OCI-LY3 (cell line): ENCODE measurements around the gene NXPE3.
"Not testable (repeated sequence)": the region's sequence is repeated elsewhere in the genome, so short reads cannot be mapped to it uniquely, and the experiment has no call there.

ENCODE experiments used
- H2AFZ ChIP-seq: fragments of 200-600, 300-600 bp; shearing (Covaris generic); 2 replicates; pipeline ENCODE4 v1.6.0; 2014; ENCODE audit warnings: antibody characterized with exemption, low read depth, low read length
- H3K27ac ChIP-seq: fragments of 200-600, 300-600 bp; sonication (generic); 2 replicates; pipeline ENCODE4 v1.5.1; 2014; ENCODE audit warnings: mild to moderate bottlenecking, low read length, moderate library complexity, mixed read lengths
- H3K27me3 ChIP-seq: fragments of 200-600, 300-600 bp; sonication (generic); 2 replicates; pipeline ENCODE4 v1.6.1; 2014; ENCODE audit warnings: low read depth, low read length, mixed read lengths
- H3K36me3 ChIP-seq: fragments of 200-600, 300-600 bp; sonication (generic); replicated peaks from 2 replicates; pipeline ENCODE3; 2014; ENCODE audit warnings: low read depth, low read length, mixed read lengths
- H3K4me1 ChIP-seq: fragments of 300-600, 200-600 bp; sonication (generic); 2 replicates; pipeline ENCODE4 v1.6.1; 2014; ENCODE audit warnings: low read length, mixed read lengths
- H3K4me2 ChIP-seq: fragments of 200-600, 300-600 bp; sonication (generic); 2 replicates; pipeline ENCODE4 v1.6.1; 2014; ENCODE audit warnings: low read length, mixed read lengths
- H3K4me3 ChIP-seq: fragments of 300-600, 200-600 bp; sonication (generic); 2 replicates; pipeline ENCODE4 v1.5.1; 2014; ENCODE audit warnings: antibody characterized with exemption, mild to moderate bottlenecking, low read length, moderate library complexity
- H3K79me2 ChIP-seq: fragments of 300-600, 200-600 bp; shearing (Covaris generic); 2 replicates; pipeline ENCODE4 v1.6.1; 2014; ENCODE audit warnings: mild to moderate bottlenecking, low read length, mixed read lengths
- H3K9ac ChIP-seq: fragments of 300-600, 200-600 bp; shearing (Covaris generic); 2 replicates; pipeline ENCODE4 v1.6.0; 2014; ENCODE audit warnings: mild to moderate bottlenecking, low read length, moderate library complexity
- H3K9me3 ChIP-seq: fragments of 200-600, 300-600 bp; shearing (Covaris generic); 2 replicates; pipeline ENCODE4 v1.6.1; 2014; ENCODE audit warnings: low read length, mixed read lengths; ENCODE audit not compliant: insufficient read depth
- H4K20me1 ChIP-seq: fragments of 200-600, 300-600 bp; sonication (generic); 2 replicates; pipeline ENCODE4 v1.6.1; 2016; ENCODE audit warnings: low read length, mixed read lengths; ENCODE audit not compliant: insufficient read depth
- EZH2phosphoT487 ChIP-seq: fragments of 200-600 bp; shearing (Covaris generic); IDR thresholded peaks from 2 replicates; pipeline ENCODE4 v1.6.1; 2018; ENCODE audit warnings: antibody characterized with exemption, mixed run types, low read depth
- TF ChIP-seq, protein P1 (sequence below): fragments of 200-600, 300-600 bp; sonication (generic); IDR thresholded peaks from 2 replicates; pipeline ENCODE4 v1.5.1; 2014; ENCODE audit warnings: antibody characterized with exemption, low read length, low read depth

The NXPE3 gene

DNA sequence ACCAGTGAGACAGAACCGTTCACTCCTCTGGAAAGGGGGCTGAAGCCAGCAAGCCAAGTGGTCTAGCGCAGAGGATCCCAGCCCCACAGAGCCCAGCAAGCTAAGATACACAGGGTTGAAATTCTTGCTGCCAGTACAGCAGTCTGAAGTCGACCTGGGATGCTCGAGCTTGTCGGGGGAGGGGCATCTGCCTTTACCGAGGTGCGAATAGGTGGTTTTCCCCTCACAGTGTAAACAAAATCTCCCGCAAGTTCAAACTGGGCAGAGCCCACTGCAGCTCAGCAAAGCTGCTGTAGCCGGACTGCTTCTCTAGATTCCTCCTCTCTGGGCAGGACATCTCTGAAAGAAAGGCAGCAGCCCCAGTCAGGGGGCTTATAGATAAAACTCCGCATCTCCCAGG is 43.2 kb upstream of the NXPE3 start:
- Histone ChIP-seq H3K36me3 (peaks cover 23% of the 10 kb centered on the region), H3K9ac (no peak overlapping the region), H3K27me3 (no peaks in the 10 kb centered on the region), H3K79me2 (no peaks in the 10 kb centered on the region), H3K4me2 (no peak overlapping the region), H2AFZ (no peak overlapping the region), H3K4me3 (no peak overlapping the region), H3K9me3 (no peaks in the 10 kb centered on the region), H3K4me1 (no peaks in the 10 kb centered on the region), H3K27ac (no peak overlapping the region), H4K20me1 (no peaks in the 10 kb centered on the region)
- TF ChIP-seq, protein P1, sequence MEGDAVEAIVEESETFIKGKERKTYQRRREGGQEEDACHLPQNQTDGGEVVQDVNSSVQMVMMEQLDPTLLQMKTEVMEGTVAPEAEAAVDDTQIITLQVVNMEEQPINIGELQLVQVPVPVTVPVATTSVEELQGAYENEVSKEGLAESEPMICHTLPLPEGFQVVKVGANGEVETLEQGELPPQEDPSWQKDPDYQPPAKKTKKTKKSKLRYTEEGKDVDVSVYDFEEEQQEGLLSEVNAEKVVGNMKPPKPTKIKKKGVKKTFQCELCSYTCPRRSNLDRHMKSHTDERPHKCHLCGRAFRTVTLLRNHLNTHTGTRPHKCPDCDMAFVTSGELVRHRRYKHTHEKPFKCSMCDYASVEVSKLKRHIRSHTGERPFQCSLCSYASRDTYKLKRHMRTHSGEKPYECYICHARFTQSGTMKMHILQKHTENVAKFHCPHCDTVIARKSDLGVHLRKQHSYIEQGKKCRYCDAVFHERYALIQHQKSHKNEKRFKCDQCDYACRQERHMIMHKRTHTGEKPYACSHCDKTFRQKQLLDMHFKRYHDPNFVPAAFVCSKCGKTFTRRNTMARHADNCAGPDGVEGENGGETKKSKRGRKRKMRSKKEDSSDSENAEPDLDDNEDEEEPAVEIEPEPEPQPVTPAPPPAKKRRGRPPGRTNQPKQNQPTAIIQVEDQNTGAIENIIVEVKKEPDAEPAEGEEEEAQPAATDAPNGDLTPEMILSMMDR: no peak
- TF ChIP-seq EZH2phosphoT487: no peak

DNA sequence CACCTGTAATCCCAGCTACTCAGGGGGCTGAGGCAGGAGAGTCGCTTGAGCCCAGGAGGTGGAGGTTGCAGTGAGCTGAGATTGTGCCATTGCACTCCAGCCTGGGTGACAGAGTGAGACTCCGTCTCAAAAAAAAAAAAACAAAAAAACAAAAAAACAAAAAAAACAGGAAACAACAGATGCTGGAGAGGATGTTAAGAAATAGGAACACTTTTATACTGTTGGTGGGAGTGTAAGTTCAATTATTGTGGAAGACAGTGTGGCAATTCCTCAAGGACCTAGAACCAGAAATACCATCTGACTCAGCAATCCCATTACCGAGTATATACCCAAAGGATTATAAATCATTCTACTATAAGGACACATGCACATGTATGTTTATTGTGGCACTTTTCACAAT is 37.1 kb upstream of the NXPE3 start:
- not testable (repeated sequence) for H4K20me1 ChIP-seq, H3K27ac ChIP-seq, H3K27me3 ChIP-seq, H3K4me1 ChIP-seq, H3K4me3 ChIP-seq, H3K36me3 ChIP-seq, H3K79me2 ChIP-seq, H3K9me3 ChIP-seq, H3K9ac ChIP-seq, H3K4me2 ChIP-seq, H2AFZ ChIP-seq

DNA sequence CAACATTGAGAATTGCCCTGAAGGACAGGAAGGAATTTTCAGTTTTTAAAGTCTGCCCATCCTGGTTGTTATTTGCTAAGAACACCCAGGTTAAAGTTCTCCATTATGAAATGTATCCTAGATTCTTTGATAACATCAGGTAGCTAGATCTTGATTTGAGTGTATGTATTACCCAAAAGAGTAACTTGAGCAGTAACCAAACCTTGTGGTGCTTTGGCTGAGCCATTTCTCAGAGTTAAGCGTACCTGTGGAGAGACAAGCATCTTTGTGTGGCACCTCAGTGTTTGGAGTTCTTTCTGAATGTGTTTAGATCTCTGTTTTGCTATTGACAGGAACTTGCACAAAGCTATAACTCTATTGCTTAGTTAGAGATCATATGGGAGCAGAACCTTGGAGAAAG is 34.2 kb upstream of the NXPE3 start:
- H2AFZ ChIP-seq: no peak overlapping the region
- TF ChIP-seq EZH2phosphoT487: no peak
- H4K20me1 ChIP-seq: no peaks in the 10 kb centered on the region
- no peaks in the 10 kb centered on the region for H3K9me3 ChIP-seq
- no peak overlapping the region for H3K27ac ChIP-seq
- no peaks in the 10 kb centered on the region for H3K27me3 ChIP-seq
- no peak overlapping the region for H3K4me3 ChIP-seq
- H3K4me1 ChIP-seq: no peaks in the 10 kb centered on the region
- no peaks in the 10 kb centered on the region for H3K79me2 ChIP-seq
- no peak overlapping the region for H3K9ac ChIP-seq
- H3K36me3 ChIP-seq: peaks cover 3% of the 10 kb centered on the region
- H3K4me2 ChIP-seq: no peak overlapping the region

DNA sequence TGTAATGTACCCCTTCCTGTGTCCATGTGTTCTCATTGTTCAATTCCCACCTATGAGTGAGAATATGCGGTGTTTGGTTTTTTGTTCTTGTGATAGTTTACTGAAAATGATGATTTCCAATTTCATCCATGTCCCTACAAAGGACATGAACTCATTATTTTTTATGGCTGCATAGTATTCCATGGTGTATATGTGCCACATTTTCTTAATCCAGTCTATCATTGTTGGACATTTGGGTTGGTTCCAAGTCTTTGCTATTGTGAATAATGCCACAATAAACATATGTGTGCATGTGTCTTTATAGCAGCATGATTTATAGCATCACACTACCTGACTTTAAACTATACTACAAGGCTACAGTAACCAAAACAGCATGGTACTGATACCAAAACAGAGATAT is 33.1 kb upstream of the NXPE3 start:
- H3K27me3 ChIP-seq, H3K4me2 ChIP-seq, H3K4me3 ChIP-seq, H3K79me2 ChIP-seq, H3K4me1 ChIP-seq, H2AFZ ChIP-seq, H3K9ac ChIP-seq, H3K36me3 ChIP-seq, H4K20me1 ChIP-seq, H3K9me3 ChIP-seq, H3K27ac ChIP-seq: not testable (repeated sequence)

DNA sequence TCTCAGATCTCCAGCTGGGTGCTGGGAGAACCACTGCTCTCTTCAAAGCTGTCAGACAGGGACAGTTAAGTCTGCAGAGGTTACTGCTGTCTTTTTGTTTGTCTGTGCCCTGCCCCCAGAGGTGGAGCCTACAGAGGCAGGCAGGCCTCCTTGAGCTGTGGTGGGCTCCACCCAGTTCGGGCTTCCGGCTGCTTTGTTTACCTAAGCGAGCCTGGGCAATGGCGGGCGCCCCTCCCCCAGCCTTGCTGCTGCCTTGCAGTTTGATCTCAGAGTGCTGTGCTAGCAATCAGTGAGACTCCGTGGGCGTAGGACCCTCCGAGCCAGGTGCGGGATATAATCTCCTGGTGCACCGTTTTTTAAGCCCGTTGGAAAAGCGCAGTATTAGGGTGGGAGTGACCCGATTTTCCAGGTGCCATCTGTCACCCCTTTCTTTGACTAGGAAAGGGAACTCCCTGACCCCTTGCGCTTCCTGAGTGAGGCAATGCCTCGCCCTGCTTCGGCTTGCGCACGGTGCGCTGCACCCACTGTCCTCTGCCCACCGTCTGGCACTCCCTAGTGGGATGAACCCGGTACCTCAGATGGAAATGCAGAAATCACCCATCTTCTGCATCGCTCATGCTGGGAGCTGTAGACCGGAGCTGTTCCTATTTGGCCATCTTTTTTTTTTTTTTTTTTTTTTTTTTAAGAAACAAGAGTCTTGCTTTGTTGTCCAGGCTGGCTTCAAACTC is 25.5 kb upstream of the NXPE3 start:
- H4K20me1 ChIP-seq, H2AFZ ChIP-seq, H3K27me3 ChIP-seq, H3K9me3 ChIP-seq, H3K4me1 ChIP-seq, H3K4me3 ChIP-seq, H3K79me2 ChIP-seq, H3K27ac ChIP-seq, H3K9ac ChIP-seq, H3K4me2 ChIP-seq: not testable (repeated sequence)
- peaks cover 28% of the 10 kb centered on the region for H3K36me3 ChIP-seq

DNA sequence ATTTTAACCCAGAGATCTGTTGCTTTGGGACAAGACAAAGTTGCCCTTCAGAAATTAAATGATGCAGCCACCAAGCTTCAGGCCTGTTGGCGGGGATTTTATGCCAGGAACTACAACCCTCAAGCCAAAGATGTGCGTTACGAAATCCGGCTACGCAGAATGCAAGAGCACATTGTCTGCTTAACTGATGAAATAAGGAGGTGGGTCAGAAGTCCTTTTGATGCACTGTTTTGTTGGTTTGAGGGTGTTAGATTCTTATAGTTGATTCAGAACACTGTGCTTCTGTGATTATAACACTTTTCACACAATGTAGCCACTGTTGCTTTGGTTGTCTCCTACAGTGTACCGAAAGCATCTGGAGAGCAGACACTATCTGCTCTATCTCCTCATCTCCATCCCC is 20.8 kb upstream of the NXPE3 start:
- Histone ChIP-seq H3K27me3 (no peaks in the 10 kb centered on the region), H3K36me3 (peaks cover 42% of the 10 kb centered on the region), H3K27ac (no peak overlapping the region), H2AFZ (no peak overlapping the region), H3K4me3 (no peak overlapping the region), H3K9me3 (no peaks in the 10 kb centered on the region), H3K79me2 (no peaks in the 10 kb centered on the region), H3K9ac (no peak overlapping the region), H3K4me2 (no peak overlapping the region), H3K4me1 (no peaks in the 10 kb centered on the region), H4K20me1 (no peaks in the 10 kb centered on the region)
- TF ChIP-seq, protein P1: no peak
- no peak for TF ChIP-seq EZH2phosphoT487
